HG02759 (cell line): ENCODE results near the gene FAM53A.

Experiments
- ATAC-seq: cut with Tn5 transposase; IDR thresholded peaks from one replicate; pipeline ENCODE4 v1.9.1; 2021; ENCODE audit warnings: mild to moderate bottlenecking, moderate library complexity; ENCODE audit not compliant: unreplicated experiment

The FAM53A gene

DNA sequence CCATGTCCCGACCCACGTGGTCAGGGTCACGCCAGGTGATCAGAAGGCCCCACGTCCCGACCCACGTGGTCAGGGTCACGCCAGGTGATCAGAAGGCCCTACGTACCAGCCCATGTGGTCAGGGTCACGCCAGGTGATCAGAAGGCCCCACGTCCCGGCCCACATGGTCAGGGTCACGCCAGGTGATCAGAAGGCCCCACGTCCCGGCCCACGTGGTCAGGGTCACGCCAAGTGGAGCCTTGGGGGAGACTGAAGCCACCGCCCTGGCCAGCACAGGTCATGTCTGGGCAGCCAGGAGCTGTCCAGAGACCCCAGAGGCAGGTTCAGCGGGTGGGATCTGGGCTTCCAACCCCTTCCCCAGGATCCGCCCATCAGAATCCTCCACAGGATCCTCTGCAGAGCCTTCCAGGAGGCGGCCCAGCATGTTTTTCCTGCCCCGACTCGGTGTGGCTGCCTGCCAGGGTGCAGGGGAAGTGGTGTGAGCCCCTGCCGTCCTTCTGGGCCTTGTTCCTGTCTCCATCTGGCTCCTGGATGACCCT, 58.4 kb downstream of the FAM53A start:
- no peak for ATAC-seq

DNA sequence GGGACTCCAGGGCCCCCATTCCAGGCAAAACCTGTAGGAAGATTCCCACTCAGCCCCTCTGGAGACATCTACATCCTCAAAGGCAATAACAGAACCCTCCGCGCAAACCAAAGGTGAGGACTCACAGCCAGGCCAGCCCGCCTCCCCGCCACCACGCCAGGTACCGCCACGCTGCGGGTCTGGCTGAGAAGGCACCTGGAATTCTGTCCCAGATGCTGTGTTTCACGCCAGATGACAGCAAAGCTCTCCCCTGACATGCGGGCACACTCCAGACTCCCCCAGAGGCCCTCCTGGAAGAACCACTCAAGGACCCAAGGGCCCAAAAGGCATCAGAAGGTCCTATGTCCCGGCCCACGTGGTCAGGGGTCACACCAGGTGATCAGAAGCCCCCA, 59.6 kb downstream of the FAM53A start:
- no peak for ATAC-seq

GRCh38 chr4:1623821-1624518, 60.1 kb downstream of the FAM53A start:
- ATAC-seq = no peak

DNA sequence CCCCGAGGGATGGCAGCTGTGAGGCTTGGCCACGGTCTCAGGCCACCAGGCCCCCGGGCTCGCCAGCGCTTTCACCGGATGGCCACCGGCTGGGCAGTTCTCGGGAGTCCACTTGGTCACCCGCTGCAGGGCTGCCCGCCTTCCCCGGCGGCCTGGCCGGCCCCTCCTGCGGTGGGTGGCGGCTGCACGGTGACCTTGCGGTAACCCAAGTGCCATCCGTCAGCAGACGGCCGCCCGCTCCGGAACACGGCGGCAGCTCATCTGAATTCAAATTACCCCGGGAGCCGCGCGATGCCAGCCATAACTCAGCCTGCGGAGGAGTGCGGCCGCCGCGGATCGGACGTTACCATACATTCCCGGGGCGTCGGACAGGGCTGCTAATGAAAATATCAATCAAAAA, 60.7 kb downstream of the FAM53A start:
- no peak for ATAC-seq

DNA sequence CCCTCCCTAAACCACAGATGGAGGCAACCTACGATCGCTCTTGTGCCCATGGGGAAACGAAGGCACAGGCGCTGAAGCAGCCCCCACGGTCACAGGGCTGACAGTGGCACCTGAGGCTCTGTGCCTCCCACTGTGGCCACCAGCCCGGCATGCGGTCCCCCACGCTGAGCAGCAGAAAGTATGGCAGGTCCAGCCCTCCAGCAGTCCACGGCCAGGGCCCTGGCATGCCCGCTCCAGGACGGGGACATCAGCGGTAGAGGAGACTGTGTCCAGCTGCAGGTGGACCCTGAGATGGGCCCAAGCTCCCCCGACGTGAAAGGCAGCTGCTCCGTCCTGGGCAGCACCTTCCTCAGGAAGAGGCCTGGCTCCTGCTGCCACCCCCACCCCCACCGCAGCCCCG, 61.2 kb downstream of the FAM53A start:
- ATAC-seq = no peak

DNA sequence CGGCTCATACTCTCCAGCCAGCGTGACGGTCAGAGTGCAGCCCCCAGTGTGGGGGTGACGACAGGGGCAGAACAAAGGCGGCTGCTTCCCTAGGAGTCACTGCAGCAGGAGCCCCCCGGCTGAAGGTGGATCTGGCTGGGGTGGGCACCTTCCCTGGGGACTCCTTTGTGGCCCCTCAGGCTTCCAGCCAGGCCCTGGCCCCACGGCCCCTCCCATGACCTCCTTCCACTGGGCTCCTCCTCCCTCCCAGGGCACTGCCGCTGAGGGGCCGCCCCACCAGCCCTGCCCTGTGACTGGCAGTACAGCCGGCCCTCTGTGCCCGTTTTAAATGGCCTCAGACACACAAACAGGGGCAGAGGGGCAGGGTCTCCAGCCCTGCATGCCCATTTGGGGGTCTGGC, 61.9 kb downstream of the FAM53A start:
- no peak for ATAC-seq

GRCh38 chr4:1621526-1621925, 62.6 kb downstream of the FAM53A start:
- ATAC-seq = no peak

- ATAC-seq = no peak
Observed at GRCh38 chr4:1619151-1619672, 64.9 kb downstream of the FAM53A start.

DNA sequence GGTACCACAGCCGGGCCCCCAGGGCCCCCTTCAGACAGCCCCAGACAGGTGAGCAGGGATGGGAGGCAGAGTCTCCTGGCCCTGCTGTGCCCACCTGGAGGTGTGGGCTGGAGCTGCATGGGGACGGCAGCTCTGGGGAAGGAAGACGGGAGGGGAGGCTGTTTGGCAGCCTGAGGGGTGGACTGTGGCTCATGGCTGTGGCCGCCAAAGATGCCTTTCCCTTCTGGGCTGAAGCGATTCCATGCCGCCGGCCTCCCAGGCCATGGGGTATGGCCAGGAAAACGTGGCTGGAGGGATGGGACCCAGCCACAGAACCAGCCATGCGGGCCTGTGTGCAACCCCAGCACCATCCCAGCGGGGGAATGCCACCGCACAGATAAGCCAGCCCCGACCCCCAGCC, 65.7 kb downstream of the FAM53A start:
- no peak for ATAC-seq

DNA sequence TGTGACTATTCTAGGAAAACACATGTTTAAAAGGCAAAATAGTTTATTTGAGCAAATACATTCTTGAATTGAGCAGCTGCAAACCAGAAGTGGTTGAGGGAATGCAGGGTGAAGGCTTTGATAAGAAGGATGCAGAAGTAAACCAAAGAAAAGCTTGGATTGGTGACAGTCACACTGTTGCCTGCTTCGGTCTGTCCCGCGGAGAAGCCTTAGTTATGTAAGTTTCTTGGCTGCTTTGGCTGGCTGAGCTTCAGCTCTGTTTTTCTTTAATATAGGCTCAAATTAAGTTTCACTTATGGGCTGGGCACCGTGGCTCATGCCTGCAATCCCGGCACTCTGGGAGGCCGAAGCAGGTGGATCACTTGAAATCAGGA, 67.6 kb downstream of the FAM53A start:
- no peak for ATAC-seq

- ATAC-seq = no peak
Observed at GRCh38 chr4:1615786-1616556, 68.1 kb downstream of the FAM53A start.

DNA sequence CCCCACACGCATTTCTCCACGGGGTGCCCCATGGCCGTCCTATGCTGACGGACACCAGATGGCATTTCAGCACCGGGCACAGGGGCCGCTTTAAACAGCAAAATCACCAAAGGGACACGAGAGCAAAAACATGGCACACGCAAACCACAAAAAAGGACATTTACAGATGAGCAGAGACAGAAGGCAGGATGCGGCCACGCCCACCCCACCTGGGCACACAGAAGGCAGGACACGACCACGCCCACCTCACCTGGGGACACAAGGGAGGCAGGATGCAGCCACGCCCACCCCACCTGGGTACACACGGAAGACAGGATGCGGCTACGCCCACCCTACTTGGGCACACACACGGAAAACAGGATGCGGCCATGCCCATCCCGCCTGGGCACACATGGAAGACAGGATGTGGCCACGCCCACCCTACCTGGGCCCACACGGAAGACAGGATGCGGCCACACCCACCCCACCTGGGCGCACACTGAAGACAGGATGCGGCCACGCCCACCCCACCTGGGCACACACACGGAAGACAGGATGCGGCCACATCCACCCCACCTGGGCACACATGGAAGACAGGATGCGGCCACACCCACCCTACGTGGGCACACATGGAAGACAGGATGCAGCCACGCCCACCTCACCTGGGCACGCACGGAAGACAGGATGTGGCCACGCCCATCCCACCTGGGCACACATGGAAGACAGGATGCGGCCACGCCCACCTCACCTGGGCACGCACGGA, 69.1 kb downstream of the FAM53A start:
- ATAC-seq = no peak

GRCh38 chr4:1614502-1614853, 69.6 kb downstream of the FAM53A start:
- ATAC-seq = no peak

- no peak for ATAC-seq
Observed at GRCh38 chr4:1614049-1614448, 70.1 kb downstream of the FAM53A start.

DNA sequence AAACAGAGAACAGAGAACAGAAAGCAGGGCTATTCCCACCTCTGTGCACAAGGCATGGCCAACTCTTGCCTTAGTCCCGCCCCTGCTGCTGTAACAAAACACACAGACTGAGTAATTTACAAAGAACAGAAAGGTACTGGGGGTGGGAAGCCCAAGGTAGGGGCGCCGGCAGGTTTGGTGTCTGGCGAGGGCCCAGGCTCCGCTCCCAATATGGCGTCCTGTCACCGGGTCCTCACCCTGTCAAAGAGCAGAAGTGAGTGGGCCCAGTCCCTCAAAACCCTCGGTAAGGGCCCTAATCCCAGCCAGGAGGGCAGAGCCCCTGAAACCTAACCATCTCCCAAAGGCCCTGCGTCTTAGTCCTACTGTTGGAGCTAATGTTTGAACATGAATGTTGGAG, 71.0 kb downstream of the FAM53A start:
- ATAC-seq = no peak

DNA sequence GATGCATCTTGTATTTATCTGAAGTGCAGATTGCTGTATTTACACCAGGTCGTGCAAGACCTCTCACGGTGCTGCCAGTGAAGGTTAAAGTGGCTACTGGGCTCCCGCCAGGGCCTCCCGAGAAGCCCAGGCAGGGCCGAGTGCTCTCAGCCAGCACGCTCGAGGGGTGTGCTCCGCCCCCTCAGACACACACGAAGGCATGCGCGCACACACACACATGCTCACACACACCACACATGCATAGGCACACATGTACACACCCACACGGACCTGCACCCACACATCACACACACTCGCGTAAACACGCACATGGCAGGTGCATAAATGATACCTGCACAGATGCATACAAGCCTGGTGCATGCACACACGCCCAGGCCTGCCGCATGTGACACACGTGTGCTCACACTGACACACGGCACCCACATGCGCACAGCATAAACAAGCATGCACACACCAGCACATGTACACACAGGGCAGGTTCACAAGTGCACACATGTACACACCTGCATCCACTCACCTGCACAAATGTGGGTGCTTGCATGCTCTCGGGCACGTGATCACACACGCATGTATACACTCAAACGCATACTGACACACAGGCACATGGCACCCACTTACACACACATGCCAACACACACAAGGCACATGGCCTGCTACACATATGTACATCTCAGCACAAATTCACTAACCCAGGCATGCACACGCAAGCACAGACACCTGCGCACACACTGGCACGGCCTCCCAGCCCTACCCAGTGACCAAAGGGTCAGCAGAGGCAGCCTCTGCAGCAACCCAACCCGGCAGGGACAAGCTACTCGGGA, 71.6 kb downstream of the FAM53A start:
- no peak for ATAC-seq

DNA sequence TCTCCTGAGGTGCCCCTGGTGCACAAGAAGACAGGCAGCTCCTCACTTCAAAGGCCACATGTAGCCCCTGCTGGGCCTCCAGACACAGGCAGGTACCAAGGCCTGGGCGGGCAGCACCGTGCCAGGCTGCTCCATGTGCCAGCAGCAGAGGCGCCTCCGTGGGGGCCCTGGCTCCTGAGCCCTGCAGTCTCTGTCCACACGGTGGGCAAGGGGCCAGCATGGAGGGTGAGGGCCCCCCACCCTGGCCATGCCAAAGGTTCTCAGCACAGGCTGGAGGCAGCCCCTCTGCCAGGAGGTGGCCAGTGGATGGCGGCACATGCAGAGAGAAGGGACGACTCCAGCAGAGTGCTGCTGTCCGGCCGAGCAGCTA, 72.6 kb downstream of the FAM53A start:
- ATAC-seq = no peak

DNA sequence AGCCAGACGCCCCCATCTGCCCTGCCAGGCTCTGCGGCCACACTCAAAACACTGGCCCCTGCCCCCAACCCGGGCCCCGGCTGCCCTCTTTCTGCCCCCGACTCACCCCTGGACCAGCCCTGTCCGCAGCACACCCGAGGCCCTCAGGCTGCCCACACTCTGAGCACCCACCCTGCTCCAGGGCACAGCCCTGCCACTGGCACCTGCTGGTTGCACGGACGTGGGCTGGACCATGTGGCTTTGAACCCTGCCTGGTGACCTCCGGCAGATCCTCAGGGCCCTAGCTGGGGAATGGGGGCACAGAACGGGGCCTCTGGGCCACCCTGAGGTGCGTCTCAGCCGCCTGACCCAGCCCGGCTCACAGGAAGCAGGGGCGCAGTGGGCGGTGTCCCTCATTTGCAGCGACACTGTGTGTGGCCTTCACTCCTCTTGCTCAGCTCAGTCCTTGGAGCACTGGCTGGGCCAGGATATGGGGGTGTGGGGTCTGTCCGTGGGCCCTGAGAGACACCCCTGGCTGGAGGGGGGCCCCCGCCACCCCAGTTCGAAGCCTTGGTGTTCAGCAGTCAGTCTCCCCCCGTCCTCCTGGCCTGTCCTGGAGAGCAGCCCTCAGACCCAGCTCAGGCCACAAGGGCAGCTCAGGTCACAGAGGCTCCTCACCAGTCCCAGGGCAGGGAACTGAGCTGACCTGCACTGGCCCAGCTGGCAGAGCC, 73.2 kb downstream of the FAM53A start:
- ATAC-seq = no peak

GRCh38 chr4:1609901-1610790, 74.0 kb downstream of the FAM53A start:
- ATAC-seq = no peak
